ENCODE data around the gene SLC25A4.

The SLC25A4 gene

DNA sequence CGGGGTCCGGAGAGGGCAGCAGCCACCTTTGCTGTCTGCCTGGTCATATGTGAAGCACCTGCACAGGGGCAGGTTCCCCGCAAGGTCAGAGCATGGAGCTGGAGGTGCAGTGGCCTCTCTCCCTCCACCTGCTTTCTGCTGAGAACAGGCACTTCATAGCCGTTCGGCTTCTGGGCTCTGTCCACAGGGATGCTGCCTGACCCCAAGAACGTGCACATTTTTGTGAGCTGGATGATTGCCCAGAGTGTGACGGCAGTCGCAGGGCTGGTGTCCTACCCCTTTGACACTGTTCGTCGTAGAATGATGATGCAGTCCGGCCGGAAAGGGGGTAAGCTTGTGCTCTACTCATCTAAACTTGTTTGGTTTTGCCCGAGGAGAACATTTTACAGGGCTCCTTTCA, 2.5 kb downstream of the SLC25A4 start:
- no peak for ATAC-seq
- TF ChIP-seq BACH2 (CRISPR knock-in tag; IDR thresholded peaks at IDR 0.05; ENCODE audit: borderline replicate concordance) = no peak
- TF ChIP-seq OSR1 (CRISPR knock-in tag; IDR thresholded peaks at IDR 0.05) = no peak
- TF ChIP-seq, protein P1, sequence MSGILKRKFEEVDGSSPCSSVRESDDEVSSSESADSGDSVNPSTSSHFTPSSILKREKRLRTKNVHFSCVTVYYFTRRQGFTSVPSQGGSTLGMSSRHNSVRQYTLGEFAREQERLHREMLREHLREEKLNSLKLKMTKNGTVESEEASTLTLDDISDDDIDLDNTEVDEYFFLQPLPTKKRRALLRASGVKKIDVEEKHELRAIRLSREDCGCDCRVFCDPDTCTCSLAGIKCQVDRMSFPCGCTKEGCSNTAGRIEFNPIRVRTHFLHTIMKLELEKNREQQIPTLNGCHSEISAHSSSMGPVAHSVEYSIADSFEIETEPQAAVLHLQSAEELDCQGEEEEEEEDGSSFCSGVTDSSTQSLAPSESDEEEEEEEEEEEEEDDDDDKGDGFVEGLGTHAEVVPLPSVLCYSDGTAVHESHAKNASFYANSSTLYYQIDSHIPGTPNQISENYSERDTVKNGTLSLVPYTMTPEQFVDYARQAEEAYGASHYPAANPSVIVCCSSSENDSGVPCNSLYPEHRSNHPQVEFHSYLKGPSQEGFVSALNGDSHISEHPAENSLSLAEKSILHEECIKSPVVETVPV (CRISPR knock-in tag; IDR thresholded peaks at IDR 0.05) = no peak
- no peak for TF ChIP-seq ZC3H10 (CRISPR knock-in tag; IDR thresholded peaks at IDR 0.05)
- TF ChIP-seq ISL1 (CRISPR knock-in tag; IDR thresholded peaks at IDR 0.05) = no peak
- TF ChIP-seq GLIS3 (CRISPR knock-in tag; IDR thresholded peaks at IDR 0.05) = no peak
- TF ChIP-seq CSDC2 (CRISPR knock-in tag; IDR thresholded peaks at IDR 0.05) = no peak
- no peak for TF ChIP-seq ARNTL (CRISPR knock-in tag; IDR thresholded peaks at IDR 0.05; ENCODE audit: borderline replicate concordance, low read depth)
- TF ChIP-seq ZNF565 (CRISPR knock-in tag; conservative IDR thresholded peaks at IDR 0.05; ENCODE audit: low read depth) = no peak
- TF ChIP-seq RARB (CRISPR knock-in tag; IDR thresholded peaks at IDR 0.05) = no peak
- TF ChIP-seq, protein P2, sequence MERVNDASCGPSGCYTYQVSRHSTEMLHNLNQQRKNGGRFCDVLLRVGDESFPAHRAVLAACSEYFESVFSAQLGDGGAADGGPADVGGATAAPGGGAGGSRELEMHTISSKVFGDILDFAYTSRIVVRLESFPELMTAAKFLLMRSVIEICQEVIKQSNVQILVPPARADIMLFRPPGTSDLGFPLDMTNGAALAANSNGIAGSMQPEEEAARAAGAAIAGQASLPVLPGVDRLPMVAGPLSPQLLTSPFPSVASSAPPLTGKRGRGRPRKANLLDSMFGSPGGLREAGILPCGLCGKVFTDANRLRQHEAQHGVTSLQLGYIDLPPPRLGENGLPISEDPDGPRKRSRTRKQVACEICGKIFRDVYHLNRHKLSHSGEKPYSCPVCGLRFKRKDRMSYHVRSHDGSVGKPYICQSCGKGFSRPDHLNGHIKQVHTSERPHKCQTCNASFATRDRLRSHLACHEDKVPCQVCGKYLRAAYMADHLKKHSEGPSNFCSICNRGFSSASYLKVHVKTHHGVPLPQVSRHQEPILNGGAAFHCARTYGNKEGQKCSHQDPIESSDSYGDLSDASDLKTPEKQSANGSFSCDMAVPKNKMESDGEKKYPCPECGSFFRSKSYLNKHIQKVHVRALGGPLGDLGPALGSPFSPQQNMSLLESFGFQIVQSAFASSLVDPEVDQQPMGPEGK (CRISPR knock-in tag; IDR thresholded peaks at IDR 0.05; ENCODE audit: borderline replicate concordance) = no peak
- TF ChIP-seq, protein P3, sequence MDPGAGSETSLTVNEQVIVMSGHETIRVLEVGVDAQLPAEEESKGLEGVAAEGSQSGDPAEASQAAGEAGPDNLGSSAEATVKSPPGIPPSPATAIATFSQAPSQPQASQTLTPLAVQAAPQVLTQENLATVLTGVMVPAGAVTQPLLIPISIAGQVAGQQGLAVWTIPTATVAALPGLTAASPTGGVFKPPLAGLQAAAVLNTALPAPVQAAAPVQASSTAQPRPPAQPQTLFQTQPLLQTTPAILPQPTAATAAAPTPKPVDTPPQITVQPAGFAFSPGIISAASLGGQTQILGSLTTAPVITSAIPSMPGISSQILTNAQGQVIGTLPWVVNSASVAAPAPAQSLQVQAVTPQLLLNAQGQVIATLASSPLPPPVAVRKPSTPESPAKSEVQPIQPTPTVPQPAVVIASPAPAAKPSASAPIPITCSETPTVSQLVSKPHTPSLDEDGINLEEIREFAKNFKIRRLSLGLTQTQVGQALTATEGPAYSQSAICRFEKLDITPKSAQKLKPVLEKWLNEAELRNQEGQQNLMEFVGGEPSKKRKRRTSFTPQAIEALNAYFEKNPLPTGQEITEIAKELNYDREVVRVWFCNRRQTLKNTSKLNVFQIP (CRISPR knock-in tag; IDR thresholded peaks at IDR 0.05; ENCODE audit: borderline replicate concordance, low read depth) = no peak
- TF ChIP-seq ESRRG (CRISPR knock-in tag; IDR thresholded peaks at IDR 0.05) = no peak
- no peak for TF ChIP-seq TOX (CRISPR knock-in tag; IDR thresholded peaks at IDR 0.05; ENCODE audit: borderline replicate concordance)
- no peak for TF ChIP-seq PPARA (CRISPR knock-in tag; IDR thresholded peaks at IDR 0.05; ENCODE audit: borderline replicate concordance)
- no peak for TF ChIP-seq TCF4 (CRISPR knock-in tag; IDR thresholded peaks at IDR 0.05; ENCODE audit: borderline replicate concordance)
- TF ChIP-seq, protein P4, sequence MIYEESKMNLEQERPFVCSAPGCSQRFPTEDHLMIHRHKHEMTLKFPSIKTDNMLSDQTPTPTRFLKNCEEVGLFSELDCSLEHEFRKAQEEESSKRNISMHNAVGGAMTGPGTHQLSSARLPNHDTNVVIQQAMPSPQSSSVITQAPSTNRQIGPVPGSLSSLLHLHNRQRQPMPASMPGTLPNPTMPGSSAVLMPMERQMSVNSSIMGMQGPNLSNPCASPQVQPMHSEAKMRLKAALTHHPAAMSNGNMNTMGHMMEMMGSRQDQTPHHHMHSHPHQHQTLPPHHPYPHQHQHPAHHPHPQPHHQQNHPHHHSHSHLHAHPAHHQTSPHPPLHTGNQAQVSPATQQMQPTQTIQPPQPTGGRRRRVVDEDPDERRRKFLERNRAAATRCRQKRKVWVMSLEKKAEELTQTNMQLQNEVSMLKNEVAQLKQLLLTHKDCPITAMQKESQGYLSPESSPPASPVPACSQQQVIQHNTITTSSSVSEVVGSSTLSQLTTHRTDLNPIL (CRISPR knock-in tag; IDR thresholded peaks at IDR 0.05; ENCODE audit: low read depth) = no peak

DNA sequence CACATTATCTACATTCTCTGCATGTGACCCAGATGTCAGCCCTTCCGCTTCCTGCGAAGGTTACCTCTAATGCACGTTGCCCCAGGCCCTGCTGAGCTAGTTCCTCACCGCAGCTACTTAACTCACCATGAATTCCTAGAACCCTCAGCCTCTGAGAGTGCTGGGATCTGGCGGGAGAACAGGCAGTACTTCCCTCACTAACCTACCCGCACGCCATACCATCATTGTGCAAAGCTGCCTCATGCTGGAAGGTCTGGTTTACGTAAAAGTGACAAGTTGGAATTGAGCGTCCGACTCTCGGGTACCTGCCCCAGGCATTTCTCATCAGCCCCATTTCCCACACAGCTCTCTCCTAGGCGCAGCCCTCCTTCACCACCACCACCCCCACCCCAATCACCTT, 6.3 kb downstream of the SLC25A4 start:
- no peak for ATAC-seq
- TF ChIP-seq, protein P1 (CRISPR knock-in tag; IDR thresholded peaks at IDR 0.05) = no peak
- TF ChIP-seq PPARA (CRISPR knock-in tag; IDR thresholded peaks at IDR 0.05; ENCODE audit: borderline replicate concordance) = no peak

DNA sequence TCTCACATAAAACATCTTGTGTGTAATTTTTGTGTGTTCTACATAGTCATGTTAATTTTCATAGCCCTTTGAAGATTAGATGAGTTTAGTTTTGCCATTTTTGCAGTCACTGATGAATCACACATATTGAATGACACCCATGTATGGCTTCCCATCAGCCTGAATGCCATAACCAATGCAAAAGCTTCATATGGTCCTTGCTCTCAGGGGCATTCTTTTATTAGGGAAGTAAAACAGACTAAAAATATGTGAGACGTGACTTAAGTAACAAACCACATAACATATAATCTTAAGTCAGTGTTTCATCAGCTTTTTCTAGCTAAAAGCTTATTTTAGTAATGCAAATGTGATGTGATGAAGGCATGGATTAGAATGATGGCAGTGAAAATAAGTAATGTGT, 8.2 kb downstream of the SLC25A4 start:
- TF ChIP-seq, protein P3 (CRISPR knock-in tag; IDR thresholded peaks at IDR 0.05; ENCODE audit: borderline replicate concordance, low read depth) = no peak
- TF ChIP-seq SNAI2 (CRISPR knock-in tag; IDR thresholded peaks at IDR 0.05) = no peak
- TF ChIP-seq ZC3H10 (CRISPR knock-in tag; IDR thresholded peaks at IDR 0.05) = no peak
- no peak for TF ChIP-seq CSDC2 (CRISPR knock-in tag; IDR thresholded peaks at IDR 0.05)
- no peak for TF ChIP-seq PPARA (CRISPR knock-in tag; IDR thresholded peaks at IDR 0.05; ENCODE audit: borderline replicate concordance)
- no peak for TF ChIP-seq ESRRG (CRISPR knock-in tag; IDR thresholded peaks at IDR 0.05)
- no peak for TF ChIP-seq RARB (CRISPR knock-in tag; IDR thresholded peaks at IDR 0.05)
- TF ChIP-seq OSR1 (CRISPR knock-in tag; IDR thresholded peaks at IDR 0.05) = no peak
- TF ChIP-seq TOX (CRISPR knock-in tag; IDR thresholded peaks at IDR 0.05; ENCODE audit: borderline replicate concordance) = no peak
- ATAC-seq = no peak

Data from SK-N-SH treated with all-trans-retinoic acid at 6 μM for 48 hours (cell line).